Stimulated activated CD4-positive, alpha-beta T cell treated with anti-CD3 and anti-CD28 coated beads, TNF-alpha, amount 100 ng/mL, for 4 hours (primary cell): ENCODE measurements around the gene FCGR3A.
"Not testable (repeated sequence)": the region's sequence is repeated elsewhere in the genome, so short reads cannot be mapped to it uniquely, and the experiment has no call there.

Source experiments
- DNase-seq, 3 experiments: peaks; one replicate each; pipeline ENCODE4 v3.0.0-alpha.2; 2020; ENCODE audit warnings: low read depth in 3 of 3

The FCGR3A gene

GRCh38 chr1:161556990-161557389 lies 7.4 kb upstream of the FCGR3A start:
- not testable (repeated sequence) for DNase-seq

- DNase-seq, result not testable (repeated sequence)
Observed at GRCh38 chr1:161556143-161556542, 6.5 kb upstream of the FCGR3A start.

GRCh38 chr1:161554815-161555417 lies 5.3 kb upstream of the FCGR3A start:
- DNase-seq, result not testable (repeated sequence)

- not testable (repeated sequence) for DNase-seq
Observed at GRCh38 chr1:161554340-161554739, 4.7 kb upstream of the FCGR3A start.

GRCh38 chr1:161553631-161554030 lies 4.0 kb upstream of the FCGR3A start:
- DNase-seq, result not testable (repeated sequence)

- not testable (repeated sequence) for DNase-seq
Observed at GRCh38 chr1:161550942-161551341, 1.3 kb upstream of the FCGR3A start.

GRCh38 chr1:161548749-161549406 lies 740 bp downstream of the FCGR3A start:
- not testable (repeated sequence) for DNase-seq

- DNase-seq, result not testable (repeated sequence)
Observed at GRCh38 chr1:161547995-161548741, 1.4 kb downstream of the FCGR3A start.

- DNase-seq, result not testable (repeated sequence)
Observed at GRCh38 chr1:161545005-161545731, 4.5 kb downstream of the FCGR3A start.

GRCh38 chr1:161543125-161543524 lies 6.5 kb downstream of the FCGR3A start:
- DNase-seq, result not testable (repeated sequence)

GRCh38 chr1:161542091-161542559 lies 7.5 kb downstream of the FCGR3A start:
- peak in 2 of 3 experiments; percentile 23 to 25 for DNase-seq

GRCh38 chr1:161540570-161540960 lies 9.1 kb downstream of the FCGR3A start:
- not testable (repeated sequence) for DNase-seq

- peak; percentile 89 to 100 (median 94) for DNase-seq
Observed at GRCh38 chr1:161539731-161540569, 9.7 kb downstream of the FCGR3A start.

GRCh38 chr1:161538925-161539479 lies 10.6 kb downstream of the FCGR3A start:
- DNase-seq, result not testable (repeated sequence)

- not testable (repeated sequence) for DNase-seq
Observed at GRCh38 chr1:161537068-161537669, 12.4 kb downstream of the FCGR3A start.

- not testable (repeated sequence) for DNase-seq
Observed at GRCh38 chr1:161532644-161533567, 16.7 kb downstream of the FCGR3A start.

- DNase-seq, result no peak
Observed at GRCh38 chr1:161531986-161532643, 17.5 kb downstream of the FCGR3A start.
